Thyroid gland (tissue), 4 donors: ENCODE data around the gene FBXO21.

Source experiments
- POLR2A ChIP-seq, 2 donors: fragments of 450-650 bp; IDR thresholded peaks; one replicate each; pipeline ENCODE4 v1.6.1; 2017; ENCODE audit warnings: antibody characterized with exemption in 2 of 2, mild to moderate bottlenecking in 2 of 2, moderate library complexity in 1 of 2
- TF ChIP-seq, protein P1 (sequence below), 6 experiments: fragments of 200-600 bp in 3 of 6; fragments of 450-650 bp in 3 of 6; sonication (generic) in 3 of 6; IDR thresholded peaks; one replicate each; pipeline ENCODE4 v1.5.1; 2016 to 2019; ENCODE audit warnings: antibody characterized with exemption in 6 of 6, mild to moderate bottlenecking in 2 of 6, inconsistent platforms in 1 of 6, moderate library complexity in 1 of 6

DNA sequence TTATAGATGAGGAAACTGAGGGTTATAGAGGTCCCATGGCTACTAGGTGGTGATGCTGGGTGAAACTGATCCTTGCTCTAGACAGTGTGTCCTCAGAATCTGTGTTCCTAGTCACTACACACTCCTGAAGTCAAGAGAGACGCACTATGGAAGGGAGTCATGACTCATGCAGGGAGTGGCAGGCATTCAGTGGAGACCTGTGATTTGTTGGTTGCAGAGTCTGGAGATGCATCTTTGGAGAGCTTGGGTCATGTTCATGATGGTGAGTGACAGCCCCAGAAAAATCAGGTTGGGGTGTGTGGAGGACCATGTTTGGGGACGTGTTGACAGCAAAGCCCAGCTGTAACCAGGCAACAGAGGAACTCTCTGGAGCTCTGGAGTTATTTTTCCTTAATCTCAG, 38.0 kb upstream of the FBXO21 start:
- TF ChIP-seq POLR2A (IDR thresholded peaks at IDR 0.05), result no peak
- TF ChIP-seq, protein P1, sequence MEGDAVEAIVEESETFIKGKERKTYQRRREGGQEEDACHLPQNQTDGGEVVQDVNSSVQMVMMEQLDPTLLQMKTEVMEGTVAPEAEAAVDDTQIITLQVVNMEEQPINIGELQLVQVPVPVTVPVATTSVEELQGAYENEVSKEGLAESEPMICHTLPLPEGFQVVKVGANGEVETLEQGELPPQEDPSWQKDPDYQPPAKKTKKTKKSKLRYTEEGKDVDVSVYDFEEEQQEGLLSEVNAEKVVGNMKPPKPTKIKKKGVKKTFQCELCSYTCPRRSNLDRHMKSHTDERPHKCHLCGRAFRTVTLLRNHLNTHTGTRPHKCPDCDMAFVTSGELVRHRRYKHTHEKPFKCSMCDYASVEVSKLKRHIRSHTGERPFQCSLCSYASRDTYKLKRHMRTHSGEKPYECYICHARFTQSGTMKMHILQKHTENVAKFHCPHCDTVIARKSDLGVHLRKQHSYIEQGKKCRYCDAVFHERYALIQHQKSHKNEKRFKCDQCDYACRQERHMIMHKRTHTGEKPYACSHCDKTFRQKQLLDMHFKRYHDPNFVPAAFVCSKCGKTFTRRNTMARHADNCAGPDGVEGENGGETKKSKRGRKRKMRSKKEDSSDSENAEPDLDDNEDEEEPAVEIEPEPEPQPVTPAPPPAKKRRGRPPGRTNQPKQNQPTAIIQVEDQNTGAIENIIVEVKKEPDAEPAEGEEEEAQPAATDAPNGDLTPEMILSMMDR (IDR thresholded peaks at IDR 0.05), result no peak
